Measurements from ENCODE around the gene SLC12A4.
"Not testable (repeated sequence)": the region's sequence is repeated elsewhere in the genome, so short reads cannot be mapped to it uniquely, and the experiment has no call there.

The SLC12A4 gene

DNA sequence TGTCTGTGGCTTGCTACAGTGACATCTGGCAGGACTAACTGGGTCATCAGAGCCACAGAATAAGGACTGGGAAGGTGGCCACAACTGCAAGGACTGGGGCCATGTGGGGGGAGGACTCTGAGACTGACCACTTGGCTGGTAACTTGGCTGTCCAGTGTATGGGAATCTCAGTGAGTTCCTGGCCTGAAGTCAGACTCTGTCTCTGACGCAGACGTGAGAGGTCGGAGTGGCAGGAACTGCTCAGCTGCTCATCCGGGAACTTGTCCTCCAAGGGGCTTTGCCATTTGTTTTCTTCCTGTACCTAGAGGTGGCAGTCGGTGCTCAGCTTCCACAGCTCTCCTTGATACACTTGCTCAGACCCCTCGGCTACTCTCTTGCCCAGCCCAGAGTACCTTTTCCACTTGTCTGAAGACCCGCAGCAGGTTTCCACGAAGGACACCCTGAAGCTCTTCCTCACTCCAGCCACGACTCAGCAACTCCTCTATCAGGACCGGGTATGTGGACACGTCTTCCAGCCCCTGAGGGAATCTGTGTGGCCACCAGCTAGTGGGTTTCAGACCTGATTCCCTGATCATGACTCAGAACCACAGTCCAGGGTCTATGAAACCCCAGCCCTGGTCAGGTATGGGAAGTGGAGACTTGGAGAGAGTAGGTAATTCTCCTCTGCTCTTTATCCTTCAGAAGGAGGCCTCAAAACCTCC, 19.2 kb upstream of the SLC12A4 start:
- no peak for DNase-seq (ENCODE audit: low read depth)

DNA sequence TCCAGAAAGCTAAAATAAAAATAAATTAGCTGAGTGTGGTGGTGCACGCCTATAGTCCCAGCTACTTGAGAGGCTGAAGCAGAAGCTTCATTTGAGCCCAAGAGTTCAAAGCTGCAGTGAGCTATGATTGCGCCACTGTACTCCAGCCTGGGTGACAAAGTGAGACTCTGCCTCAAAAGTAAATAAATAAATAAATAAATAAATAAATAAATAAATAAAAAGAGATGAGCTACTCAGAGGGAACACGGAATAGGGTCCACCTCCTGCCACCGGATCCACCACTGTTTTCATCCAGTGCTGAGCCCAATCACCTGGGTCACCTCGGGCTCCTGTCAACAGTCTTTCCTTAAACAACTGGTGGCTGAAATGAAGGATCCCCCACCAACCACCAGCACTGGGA, 18.5 kb upstream of the SLC12A4 start:
- no peak for DNase-seq (ENCODE audit: low read depth)

- no peak for DNase-seq (ENCODE audit: low read depth)
Observed at GRCh38 chr16:67982011-67982696, 13.7 kb upstream of the SLC12A4 start.

DNA sequence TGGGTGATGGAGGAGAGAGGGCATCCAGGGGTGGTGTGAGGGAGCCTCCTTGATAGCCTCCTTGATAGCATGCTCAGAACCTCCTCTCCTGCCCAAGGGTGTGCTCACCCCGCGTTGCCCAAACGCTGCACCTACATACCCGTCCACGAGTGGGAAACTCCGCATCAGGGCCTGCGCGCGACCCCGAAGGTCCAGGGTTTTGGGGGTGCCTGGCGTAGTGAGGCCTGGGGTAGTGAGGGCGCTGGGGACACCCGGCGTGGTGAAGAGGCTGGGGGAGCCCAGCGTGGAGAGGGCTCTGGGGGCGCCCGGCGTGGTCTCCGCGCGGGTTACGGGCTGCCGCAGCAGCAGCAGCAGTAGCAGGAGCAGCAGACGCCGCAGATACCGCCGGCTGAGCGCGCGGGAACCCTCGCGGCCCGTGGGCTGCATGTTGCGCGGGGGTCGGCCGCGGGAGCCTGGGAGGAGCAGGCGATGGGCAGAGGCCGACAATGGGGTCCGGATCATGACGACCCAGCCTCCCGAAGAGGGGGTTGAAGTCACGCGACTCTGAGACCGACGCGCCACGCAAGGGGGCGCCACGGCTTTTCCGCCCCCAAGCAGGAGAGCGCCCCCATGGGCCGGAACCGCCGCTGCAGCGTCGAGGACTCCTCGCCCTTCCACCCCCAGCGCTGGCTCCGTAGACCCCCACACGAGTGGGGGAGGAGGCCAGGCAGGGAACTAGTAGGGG, 11.7 kb upstream of the SLC12A4 start, which contains the start of gene DPEP3:
Gene DPEP3, minus strand, starts transcription at position 545 of the 724 bp plus-strand sequence. Its CDS starts 119 bp downstream, at position 426.
- no peak for DNase-seq (ENCODE audit: low read depth)

DNA sequence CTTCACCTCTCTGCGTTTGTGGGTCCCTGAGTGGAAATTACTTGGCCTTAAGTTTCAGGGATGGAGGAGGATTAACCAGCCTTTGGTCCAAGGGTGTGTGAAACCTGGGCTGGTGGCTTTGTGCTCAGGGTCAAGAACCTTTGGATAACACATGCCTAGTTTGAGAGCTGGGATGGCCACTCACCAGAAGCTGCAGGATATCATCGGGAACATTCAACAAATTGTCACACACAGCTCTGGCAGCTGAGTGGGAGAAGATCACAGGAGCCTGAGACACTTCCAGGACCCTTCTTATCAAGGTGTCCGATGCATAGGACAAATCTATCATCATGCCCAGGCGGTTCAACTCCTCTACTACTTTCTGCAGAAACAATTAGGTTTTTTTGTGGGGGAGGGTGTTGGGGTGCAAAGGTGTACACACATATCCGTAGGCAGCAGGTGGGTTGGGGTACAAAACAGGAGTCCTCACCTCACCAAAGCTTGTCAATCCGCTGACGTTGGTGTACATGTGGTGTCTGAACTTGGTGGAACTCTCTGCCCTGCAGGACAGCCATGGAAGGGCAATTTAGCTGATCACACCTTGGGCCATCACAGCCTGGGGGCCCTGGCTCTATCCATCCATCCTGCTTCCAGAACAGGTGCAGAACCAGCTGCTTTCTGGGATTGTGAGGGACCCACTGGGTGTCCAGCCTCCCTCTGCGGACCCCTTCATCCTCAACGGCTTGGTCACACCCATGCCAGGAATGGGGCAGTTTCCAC, 9.2 kb upstream of the SLC12A4 start:
- no peak for DNase-seq (ENCODE audit: low read depth)

DNA sequence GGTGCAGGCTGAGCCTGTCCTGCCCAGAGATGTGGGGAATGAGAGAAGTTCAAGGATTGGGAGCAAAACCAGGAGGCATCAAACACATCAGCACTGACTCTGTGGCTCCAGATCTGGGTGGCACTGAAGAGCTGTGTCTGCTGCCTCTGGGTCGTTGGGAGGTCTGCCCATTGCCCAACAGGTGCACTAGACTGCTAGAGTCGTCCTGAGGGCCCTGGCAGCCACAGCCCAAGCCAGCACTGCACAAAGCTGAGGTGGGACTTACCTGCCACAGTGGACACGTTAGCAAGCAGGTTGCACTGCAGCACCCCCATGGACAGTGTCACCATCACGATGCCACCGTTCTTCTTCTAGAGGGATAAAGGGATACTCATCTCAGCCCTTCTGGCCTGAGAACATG, 8.6 kb upstream of the SLC12A4 start:
- no peak for DNase-seq (ENCODE audit: low read depth)

- DNase-seq (ENCODE audit: low read depth), result no peak
Observed at GRCh38 chr16:67976205-67976604, 7.8 kb upstream of the SLC12A4 start.

GRCh38 chr16:67975321-67976105, 7.1 kb upstream of the SLC12A4 start:
- no peak for DNase-seq (ENCODE audit: low read depth)

- not testable (repeated sequence) for DNase-seq (ENCODE audit: low read depth)
Observed at GRCh38 chr16:67972285-67972684, 3.8 kb upstream of the SLC12A4 start.

- DNase-seq (ENCODE audit: low read depth), result no peak
Observed at GRCh38 chr16:67971111-67971510, 2.7 kb upstream of the SLC12A4 start.

GRCh38 chr16:67969254-67970039, 1.0 kb upstream of the SLC12A4 start:
- DNase-seq (ENCODE audit: low read depth), result no peak

DNA sequence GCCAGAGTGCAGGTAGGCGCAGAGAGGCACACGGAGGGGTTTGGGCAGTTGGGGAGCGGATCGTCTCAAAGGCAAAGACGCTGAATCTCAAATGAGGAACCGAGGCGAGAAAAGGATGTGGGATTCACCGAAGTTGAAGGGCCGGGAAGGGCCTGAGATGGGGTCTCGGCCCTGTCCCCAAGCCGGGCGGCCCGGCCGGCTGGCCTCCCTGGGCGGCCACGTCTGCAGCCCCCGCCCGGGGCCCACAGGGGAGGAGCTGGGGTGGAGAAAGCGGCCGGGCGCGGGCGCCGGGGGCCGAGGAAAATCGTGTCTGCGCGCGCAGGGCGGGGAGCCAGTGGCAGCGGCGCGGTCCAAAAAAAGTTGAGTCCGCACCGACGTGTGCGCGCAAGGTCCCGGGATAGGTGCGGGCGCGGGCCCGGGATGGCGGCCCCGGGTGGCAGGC, 458 bp downstream of the SLC12A4 start:
- DNase-seq (ENCODE audit: low read depth), result no peak

- no peak for DNase-seq (ENCODE audit: low read depth)
Observed at GRCh38 chr16:67967183-67967957, 1.1 kb downstream of the SLC12A4 start.

- no peak for DNase-seq (ENCODE audit: low read depth)
Observed at GRCh38 chr16:67966549-67967182, 1.8 kb downstream of the SLC12A4 start.

DNA sequence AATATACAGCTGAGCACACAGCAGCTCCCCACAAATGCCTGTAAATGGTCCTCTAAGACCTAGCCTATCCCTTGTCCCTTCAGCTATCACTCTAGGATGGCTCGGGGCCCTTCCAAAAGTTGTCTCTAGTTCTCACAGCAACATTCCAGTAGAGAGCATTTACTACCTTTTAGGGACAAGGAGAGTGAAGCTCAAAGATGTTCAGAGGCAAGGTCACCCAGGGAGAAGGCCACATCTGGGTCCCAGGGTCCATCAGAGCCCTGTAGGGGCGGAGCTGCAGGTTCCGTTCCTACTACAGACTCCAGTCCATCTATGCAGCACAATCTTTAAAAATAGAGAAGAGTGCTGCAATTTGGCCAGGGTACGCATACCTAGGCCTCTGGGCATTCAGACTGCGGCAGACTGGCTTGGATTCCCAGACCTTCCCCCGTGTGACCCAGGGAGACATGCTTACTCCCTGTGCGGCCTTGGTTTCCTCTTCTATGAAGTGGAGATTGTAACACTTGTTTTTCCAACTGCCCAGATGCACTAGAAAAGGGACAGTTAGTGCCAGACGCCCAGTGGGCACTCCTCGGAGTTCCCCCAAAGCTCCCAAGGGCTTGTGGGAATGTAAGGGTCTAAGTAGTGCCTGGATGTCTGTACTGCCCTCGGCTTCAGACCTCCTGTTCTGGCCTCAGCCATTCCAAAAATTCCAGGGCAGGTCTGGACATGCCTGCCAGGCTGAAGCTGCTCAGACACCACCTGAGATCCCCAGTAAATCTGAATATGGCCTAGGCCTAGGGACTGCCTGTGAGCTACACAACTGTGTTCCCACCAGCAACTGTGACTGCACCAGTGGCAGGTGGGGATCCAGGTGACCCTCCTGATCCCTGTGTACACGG, 2.5 kb downstream of the SLC12A4 start:
- DNase-seq (ENCODE audit: low read depth), result no peak

DNA sequence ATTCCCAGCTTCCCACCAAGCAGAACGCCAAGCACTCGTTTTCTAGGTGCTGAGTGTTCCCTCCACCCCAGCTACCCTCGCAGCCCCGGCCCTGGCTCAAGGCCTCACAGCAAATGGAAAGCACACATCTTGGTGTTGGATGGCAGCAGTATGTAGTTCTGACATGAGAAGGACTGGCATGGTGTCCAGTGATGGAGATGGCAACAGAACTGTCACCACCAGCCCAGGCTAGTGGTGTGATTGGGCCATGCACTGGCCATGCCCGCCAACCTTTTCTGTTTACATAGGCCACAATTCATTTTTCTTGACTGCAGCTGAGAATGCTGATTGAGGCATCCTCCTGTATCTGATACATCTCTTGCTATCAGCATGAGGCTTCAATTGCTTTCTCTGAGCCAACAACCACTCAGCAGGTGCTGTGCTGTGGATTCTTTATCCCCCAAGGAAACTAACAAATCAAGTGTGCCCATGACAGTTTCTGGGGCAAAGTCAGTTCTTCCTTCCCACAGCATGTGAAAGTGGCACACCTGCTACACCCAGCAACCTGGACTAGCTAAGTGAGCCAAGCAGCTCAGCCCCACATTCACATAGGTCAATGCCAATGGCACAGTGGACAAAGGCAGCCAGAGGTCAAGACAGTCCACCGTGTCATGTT, 3.8 kb downstream of the SLC12A4 start:
- DNase-seq (ENCODE audit: low read depth), result no peak

- DNase-seq (ENCODE audit: low read depth), result no peak
Observed at GRCh38 chr16:67963662-67964321, 4.6 kb downstream of the SLC12A4 start.
